ENCODE data around the gene UNC5B. TPM values are rescaled to one million over a fixed set of nuclear protein-coding genes. Genes with fewer than 3 reads are reported as not detected.

The UNC5B gene
- polyA plus RNA-seq, 3 donors, result 0.04 to 0.72 TPM; not detected in 1

GRCh38 chr10:71347587-71348395 is 135.4 kb downstream of the UNC5B start:
- no peak overlapping the region for H3K27ac ChIP-seq (ENCODE audit: low read depth in 1 of 2, low read length in 2 of 2)
- H3K27ac Mint-ChIP-seq, result no peak overlapping the region
- WGBS (ENCODE audit: insufficient coverage), result 96% methylated on average over 6 of the region's 14 CpGs

GRCh38 chr10:71348850-71349249 is 136.5 kb downstream of the UNC5B start:
- WGBS (ENCODE audit: insufficient coverage), result no CpG with 5 or more reads among the region's 1 CpG
- no peaks in the 10 kb centered on the region for H3K79me2 ChIP-seq (ENCODE audit: insufficient read depth, low read length)

More at GRCh38 chr10:71347587-71348395, 135.4 kb downstream of the UNC5B start:
- no peak overlapping the region for H3K4me3 ChIP-seq (replicated peaks in 1 of 3; ENCODE audit: low read depth in 2 of 3, low read length in 3 of 3)
- peaks cover 0 to 2% (median 0%) of the 10 kb centered on the region in 7 donors for H3K9me3 Mint-ChIP-seq
- no peak for TF ChIP-seq CTCF (IDR thresholded peaks at IDR 0.05)
- H3K4me1 Mint-ChIP-seq, result peaks cover 49% of the 10 kb centered on the region
- no peak overlapping the region for H3K4me3 Mint-ChIP-seq
- H3K79me2 ChIP-seq (ENCODE audit: insufficient read depth, low read length), result no peaks in the 10 kb centered on the region
- peaks cover 0 to 3% (median 2%) of the 10 kb centered on the region in 3 donors for H3K27me3 Mint-ChIP-seq (ENCODE audit: low read depth in 3 of 3)
- H3K4me2 ChIP-seq (replicated peaks; ENCODE audit: extremely low read depth, low read length, poor library complexity, severe bottlenecking), result no peak overlapping the region
- no peaks in the 10 kb centered on the region for H3K27me3 ChIP-seq (ENCODE audit: control insufficient read depth in 2 of 2, insufficient read depth in 2 of 2, low read length in 2 of 2)
- H3K36me3 Mint-ChIP-seq, result peaks cover 59 to 74% of the 10 kb centered on the region in 2 donors
- intact Hi-C loops (cut with micrococcal nuclease), result no loop called here
- peaks cover 6% of the 10 kb centered on the region for H4K20me1 ChIP-seq (ENCODE audit: insufficient read depth, low read length)
- H3K9ac ChIP-seq (ENCODE audit: insufficient read depth, low read length, poor library complexity, severe bottlenecking), result no peak overlapping the region
- no peak overlapping the region for H2AFZ ChIP-seq (ENCODE audit: insufficient read depth, low read depth, low read length, poor library complexity, severe bottlenecking)
- no peak for DNase-seq
- H3K9me3 ChIP-seq (replicated peaks in 1 of 2; ENCODE audit: control insufficient read depth in 1 of 2, insufficient read depth in 1 of 2, low read length in 2 of 2), result no peaks in the 10 kb centered on the region
- H3K36me3 ChIP-seq (replicated peaks in 1 of 2; ENCODE audit: control insufficient read depth in 1 of 2, insufficient read depth in 2 of 2, low read length in 2 of 2), result peaks cover 52 to 81% of the 10 kb centered on the region in 2 donors
- H3K4me1 ChIP-seq (ENCODE audit: control insufficient read depth in 1 of 2, insufficient read depth in 2 of 2, low read length in 2 of 2), result peaks cover 43 to 47% of the 10 kb centered on the region in 2 donors

More at GRCh38 chr10:71348850-71349249, 136.5 kb downstream of the UNC5B start:
- Histone ChIP-seq H3K4me1 (ENCODE audit: control insufficient read depth in 1 of 2, insufficient read depth in 2 of 2, low read length in 2 of 2) (peaks cover 35 to 38% of the 10 kb centered on the region in 2 donors), H3K4me2 (replicated peaks; ENCODE audit: extremely low read depth, low read length, poor library complexity, severe bottlenecking) (no peak overlapping the region), H3K27ac (ENCODE audit: low read depth in 1 of 2, low read length in 2 of 2) (no peak overlapping the region), H3K4me3 (replicated peaks in 1 of 3; ENCODE audit: low read depth in 2 of 3, low read length in 3 of 3) (no peak overlapping the region), H3K9me3 (replicated peaks in 1 of 2; ENCODE audit: control insufficient read depth in 1 of 2, insufficient read depth in 1 of 2, low read length in 2 of 2) (no peaks in the 10 kb centered on the region), H2AFZ (ENCODE audit: insufficient read depth, low read depth, low read length, poor library complexity, severe bottlenecking) (no peak overlapping the region), H3K36me3 (replicated peaks in 1 of 2; ENCODE audit: control insufficient read depth in 1 of 2, insufficient read depth in 2 of 2, low read length in 2 of 2) (peaks cover 60 to 92% of the 10 kb centered on the region in 2 donors), H3K27me3 (ENCODE audit: control insufficient read depth in 2 of 2, insufficient read depth in 2 of 2, low read length in 2 of 2) (no peaks in the 10 kb centered on the region), H4K20me1 (ENCODE audit: insufficient read depth, low read length) (peaks cover 6% of the 10 kb centered on the region), H3K9ac (ENCODE audit: insufficient read depth, low read length, poor library complexity, severe bottlenecking) (no peak overlapping the region)
- no peak for TF ChIP-seq CTCF (IDR thresholded peaks at IDR 0.05)
- Mint-ChIP-seq H3K9me3 (peaks cover 0 to 2% (median 0%) of the 10 kb centered on the region in 7 donors), H3K4me3 (no peak overlapping the region), H3K36me3 (peaks cover 70 to 85% of the 10 kb centered on the region in 2 donors), H3K27me3 (ENCODE audit: low read depth in 3 of 3) (peaks cover 0 to 3% (median 2%) of the 10 kb centered on the region in 3 donors), H3K4me1 (peaks cover 40% of the 10 kb centered on the region), H3K27ac (no peak overlapping the region)
- intact Hi-C loops (cut with micrococcal nuclease), result no loop called here
- DNase-seq, result no peak

All from CD14-positive monocyte (primary cell).